GM12864 (cell line): Measurements from ENCODE around the gene PHEX.

Experiments used
- DNase-seq: peaks from one replicate; pipeline ENCODE4 v3.0.0-alpha.2; 2011; ENCODE audit warnings: low read depth
- H3K4me3 ChIP-seq: 2 replicates; pipeline ENCODE4 v1.5.1; 2011; ENCODE audit warnings: mild to moderate bottlenecking, low read depth, low read length, control low read depth
- CTCF ChIP-seq: IDR thresholded peaks from 2 replicates; pipeline ENCODE4 v1.5.1; 2011; ENCODE audit warnings: low read depth, mild to moderate bottlenecking, moderate library complexity, low read length, control low read depth, inconsistent platforms; ENCODE audit errors: missing control alignments

PHEX gene

DNA sequence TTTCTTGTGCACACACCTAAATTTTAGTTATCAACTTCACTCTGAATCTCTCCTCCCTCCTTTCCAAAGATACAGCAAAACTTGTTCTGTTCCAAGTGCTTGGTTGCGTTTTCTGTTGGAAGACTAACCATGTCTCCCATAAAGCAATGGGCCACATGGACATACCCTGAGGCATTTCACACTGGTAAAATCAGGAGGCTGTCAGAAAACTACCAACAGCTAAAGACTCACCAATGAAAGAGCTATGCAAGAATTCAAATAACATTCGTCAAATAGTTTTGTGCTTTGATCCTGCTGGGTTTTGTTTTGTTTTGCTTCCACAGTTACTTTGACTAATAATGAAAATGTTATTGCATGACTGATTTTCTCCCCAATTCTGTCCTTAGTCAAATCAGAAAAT is 46.0 kb downstream of the PHEX start:
- no peak overlapping the region for H3K4me3 ChIP-seq
- no peak for TF ChIP-seq CTCF
- DNase-seq, result no peak

DNA sequence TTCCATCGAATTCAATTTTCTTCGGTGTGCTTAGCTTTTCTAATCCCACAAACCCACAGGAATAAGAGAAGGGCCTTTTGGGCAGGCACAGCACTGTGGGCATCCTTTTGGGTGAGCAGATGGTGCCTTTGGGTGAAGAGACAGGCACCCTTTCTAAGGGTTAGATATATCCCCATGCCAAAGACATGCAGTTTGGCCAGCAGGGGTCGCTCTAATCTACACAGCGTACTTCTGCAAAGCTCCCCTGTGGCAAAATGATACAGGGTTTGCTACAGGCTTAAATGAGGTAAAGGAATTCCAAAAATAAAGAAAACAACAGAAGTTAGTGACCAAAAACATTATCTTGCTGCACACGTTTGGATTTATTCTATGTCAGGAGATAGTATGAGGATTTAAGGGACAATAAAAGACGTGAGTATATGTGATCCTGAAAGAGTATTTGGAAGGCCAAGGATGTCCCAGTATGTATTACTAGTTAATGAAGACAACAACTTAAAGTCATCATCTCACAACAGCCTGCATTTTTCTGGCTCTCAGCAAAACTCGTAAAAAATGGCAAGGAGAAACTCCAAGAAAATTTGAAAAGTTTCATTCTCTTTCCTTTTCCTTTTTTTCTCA is 49.5 kb downstream of the PHEX start:
- peak; percentile 8 for DNase-seq
- H3K4me3 ChIP-seq, result no peak overlapping the region
- TF ChIP-seq CTCF, result peak; percentile 64

- TF ChIP-seq CTCF, result no peak
- DNase-seq, result no peak
- H3K4me3 ChIP-seq, result no peak overlapping the region
These were observed 53.9 kb downstream of the PHEX start for GRCh38 chrX:22086003-22086402.

GRCh38 chrX:22087011-22087557 is 55.0 kb downstream of the PHEX start:
- H3K4me3 ChIP-seq, result no peak overlapping the region
- no peak for DNase-seq
- TF ChIP-seq CTCF, result no peak

DNA sequence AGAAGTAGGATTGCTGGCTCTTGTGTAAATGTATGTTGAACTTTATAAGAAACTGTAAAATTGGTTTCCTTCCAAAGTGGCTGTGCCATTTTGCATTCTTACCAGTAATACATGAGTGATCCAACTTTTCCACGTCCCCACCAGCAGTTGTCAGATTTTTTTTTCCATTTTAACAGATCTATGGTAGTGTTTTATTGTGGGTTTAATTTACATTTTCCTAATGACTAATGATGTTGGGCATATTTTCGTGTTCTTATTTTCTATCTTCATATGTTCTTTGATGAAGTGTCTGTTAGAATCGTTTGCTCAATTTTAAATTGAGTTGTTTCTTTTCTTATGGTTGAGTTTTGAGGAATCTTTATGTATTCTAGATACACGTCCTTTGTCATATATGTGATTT is 56.2 kb downstream of the PHEX start:
- H3K4me3 ChIP-seq, result no peak overlapping the region
- no peak for DNase-seq
- no peak for TF ChIP-seq CTCF

DNA sequence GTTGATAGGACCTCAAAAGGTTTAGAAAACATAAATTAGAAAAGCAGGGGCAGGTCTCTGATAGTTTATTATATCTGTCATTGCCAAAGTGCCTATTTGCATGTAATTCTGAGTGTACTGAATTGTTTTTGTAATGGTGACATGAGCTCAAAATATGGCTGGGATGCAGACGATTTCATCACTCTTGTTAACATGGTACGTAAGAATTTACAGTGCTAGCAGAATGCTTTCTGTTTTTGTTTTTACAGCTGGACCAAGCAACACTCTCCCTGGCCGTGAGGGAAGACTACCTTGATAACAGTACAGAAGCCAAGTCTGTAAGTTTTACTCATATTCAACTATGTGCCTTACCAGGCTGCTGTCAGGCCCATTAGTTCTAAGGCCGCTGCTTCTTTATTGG is 58.1 kb downstream of the PHEX start:
- TF ChIP-seq CTCF, result no peak
- no peak overlapping the region for H3K4me3 ChIP-seq
- DNase-seq, result no peak

DNA sequence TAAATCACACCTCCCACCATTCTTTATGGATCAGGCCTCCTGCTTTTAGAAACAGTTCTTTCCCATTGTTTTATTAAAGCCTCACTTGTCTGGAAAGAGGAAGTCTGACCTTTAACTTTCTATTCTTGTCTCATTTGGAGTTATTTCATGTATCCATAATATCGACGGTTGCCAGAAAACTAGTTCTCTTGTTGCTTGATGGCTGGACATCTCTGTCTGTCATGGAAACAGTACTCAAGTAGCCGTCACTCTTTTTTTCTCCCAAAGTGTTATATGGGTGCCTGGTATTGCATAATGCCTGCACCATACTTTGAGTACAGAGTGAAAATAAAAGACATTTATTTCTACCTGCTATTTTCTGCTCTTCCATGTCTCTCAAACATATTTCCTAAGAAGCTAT is 61.4 kb downstream of the PHEX start:
- no peak overlapping the region for H3K4me3 ChIP-seq
- no peak for DNase-seq
- TF ChIP-seq CTCF, result no peak
